Mesothelial cell of epicardium (in vitro differentiated cells): ENCODE measurements around the gene ADAMTS17. TPM values are rescaled to one million over a fixed set of nuclear protein-coding genes. Genes with fewer than 3 reads are reported as not detected.

Source experiments
- DNase-seq, 2 experiments: peaks; one replicate each; pipeline ENCODE4 v3.0.0; 2021; ENCODE audit warnings: low spot score in 2 of 2; ENCODE audit not compliant: unreplicated experiment in 2 of 2
- H3K27ac Mint-ChIP-seq: 2 replicates; pipeline ENCODE4 v1.8.0; 2021; ENCODE audit warnings: mixed read lengths
- H3K27me3 Mint-ChIP-seq: 2 replicates; pipeline ENCODE4 v1.8.0; 2021; ENCODE audit warnings: low read depth, mixed read lengths
- H3K36me3 Mint-ChIP-seq: 2 replicates; pipeline ENCODE4 v1.8.0; 2021; ENCODE audit warnings: mixed read lengths
- H3K4me1 Mint-ChIP-seq: 2 replicates; pipeline ENCODE4 v1.8.0; 2021; ENCODE audit warnings: mixed read lengths
- H3K4me3 Mint-ChIP-seq: 2 replicates; pipeline ENCODE4 v1.8.0; 2021; ENCODE audit warnings: mild to moderate bottlenecking, moderate library complexity, mixed read lengths
- H3K9me3 Mint-ChIP-seq: 2 replicates; pipeline ENCODE4 v1.8.0; 2021; ENCODE audit warnings: mixed read lengths
- total RNA-seq: library from RNA; stranded (reverse); gene quantifications from 3 replicates; pipeline ENCODE4 v1.2.1, GENCODE V29; 2021
- TF ChIP-seq, protein P1 (sequence below): fragments of 200-600 bp; sonication (generic); IDR thresholded peaks from one replicate; pipeline ENCODE4 v1.5.0; 2021; ENCODE audit warnings: antibody characterized with exemption; ENCODE audit not compliant: unreplicated experiment

Gene ADAMTS17
- total RNA-seq, 1 donor from 2014 or later: 39.4 TPM

DNA sequence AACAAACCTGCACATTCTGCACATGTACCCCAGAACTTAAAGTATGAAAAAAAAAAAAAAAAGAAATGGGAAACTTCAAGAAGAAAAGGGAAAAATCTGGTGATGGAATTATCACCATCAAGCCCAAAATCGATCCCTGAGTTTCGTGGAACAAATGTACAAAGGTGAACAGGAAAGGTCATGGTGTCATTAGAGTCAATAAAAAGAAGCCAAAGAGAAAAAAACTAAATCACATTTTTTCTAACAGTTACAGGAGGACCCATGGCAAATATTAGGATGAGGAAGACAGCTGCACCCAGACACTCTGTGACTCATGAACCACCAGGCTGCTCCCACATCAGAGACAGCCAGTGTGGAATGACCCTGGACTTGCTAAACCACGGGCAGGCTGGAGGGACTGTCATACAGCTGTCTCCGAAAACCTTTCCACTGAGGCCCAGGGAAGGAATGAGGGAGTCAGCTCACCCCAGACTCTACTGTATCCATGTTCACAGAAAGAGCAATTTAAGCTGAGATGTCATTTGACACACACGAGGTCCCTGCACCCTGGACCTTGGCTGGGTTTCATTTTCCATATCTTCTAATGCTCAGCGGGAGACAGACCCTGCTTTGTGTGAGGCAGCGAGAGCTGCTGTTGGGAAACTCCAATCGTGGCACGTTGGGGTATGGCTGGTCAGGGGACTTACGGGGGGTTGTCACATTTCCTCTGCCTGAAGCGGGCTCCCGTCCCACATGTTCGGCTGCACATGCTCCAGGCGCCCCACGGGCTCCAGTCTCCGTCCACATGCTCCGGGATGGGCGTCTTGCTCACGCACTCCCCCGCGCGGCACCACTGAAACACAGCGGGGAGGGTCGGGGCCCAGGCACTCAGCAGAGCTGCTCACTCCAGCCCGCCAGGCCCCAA, 210.2 kb downstream of the ADAMTS17 start:
- no peak overlapping the region for H3K27ac Mint-ChIP-seq
- H3K4me3 Mint-ChIP-seq: no peak overlapping the region

DNA sequence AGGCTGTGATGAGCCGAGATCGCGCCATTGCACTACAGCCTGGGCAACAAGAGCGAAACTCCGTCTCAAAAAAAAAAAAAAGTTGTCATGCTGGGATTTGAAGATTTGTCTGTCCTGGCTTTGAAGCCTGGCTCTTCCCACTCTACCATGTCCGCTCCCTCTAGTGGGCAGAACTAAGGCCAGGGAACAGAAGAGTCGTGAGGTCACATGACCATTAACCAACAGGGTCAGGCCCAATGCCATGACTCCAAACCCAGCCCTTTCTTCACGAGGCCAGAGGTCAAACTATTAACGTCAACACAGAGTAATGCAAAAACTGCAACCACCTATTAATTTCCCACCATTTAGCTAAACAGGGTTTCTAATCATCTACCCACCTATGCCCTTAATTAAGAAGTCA, 212.1 kb downstream of the ADAMTS17 start:
- H3K4me3 Mint-ChIP-seq: no peak overlapping the region
- no peak overlapping the region for H3K27ac Mint-ChIP-seq
- DNase-seq: no peak
- no peaks in the 10 kb centered on the region for H3K27me3 Mint-ChIP-seq
- TF ChIP-seq, protein P1, sequence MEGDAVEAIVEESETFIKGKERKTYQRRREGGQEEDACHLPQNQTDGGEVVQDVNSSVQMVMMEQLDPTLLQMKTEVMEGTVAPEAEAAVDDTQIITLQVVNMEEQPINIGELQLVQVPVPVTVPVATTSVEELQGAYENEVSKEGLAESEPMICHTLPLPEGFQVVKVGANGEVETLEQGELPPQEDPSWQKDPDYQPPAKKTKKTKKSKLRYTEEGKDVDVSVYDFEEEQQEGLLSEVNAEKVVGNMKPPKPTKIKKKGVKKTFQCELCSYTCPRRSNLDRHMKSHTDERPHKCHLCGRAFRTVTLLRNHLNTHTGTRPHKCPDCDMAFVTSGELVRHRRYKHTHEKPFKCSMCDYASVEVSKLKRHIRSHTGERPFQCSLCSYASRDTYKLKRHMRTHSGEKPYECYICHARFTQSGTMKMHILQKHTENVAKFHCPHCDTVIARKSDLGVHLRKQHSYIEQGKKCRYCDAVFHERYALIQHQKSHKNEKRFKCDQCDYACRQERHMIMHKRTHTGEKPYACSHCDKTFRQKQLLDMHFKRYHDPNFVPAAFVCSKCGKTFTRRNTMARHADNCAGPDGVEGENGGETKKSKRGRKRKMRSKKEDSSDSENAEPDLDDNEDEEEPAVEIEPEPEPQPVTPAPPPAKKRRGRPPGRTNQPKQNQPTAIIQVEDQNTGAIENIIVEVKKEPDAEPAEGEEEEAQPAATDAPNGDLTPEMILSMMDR: no peak
- no peaks in the 10 kb centered on the region for H3K9me3 Mint-ChIP-seq
- H3K36me3 Mint-ChIP-seq: peaks cover 37% of the 10 kb centered on the region
- H3K4me1 Mint-ChIP-seq: peaks cover 21% of the 10 kb centered on the region

More for the DNA sequence above, 210.2 kb downstream of the ADAMTS17 start:
- Mint-ChIP-seq H3K4me1 (peaks cover 9% of the 10 kb centered on the region), H3K36me3 (peaks cover 51% of the 10 kb centered on the region), H3K9me3 (peaks cover 12% of the 10 kb centered on the region), H3K27me3 (no peaks in the 10 kb centered on the region)
- TF ChIP-seq, protein P1: no peak
- DNase-seq: peak in 1 of 2 experiments; percentile 48

DNA sequence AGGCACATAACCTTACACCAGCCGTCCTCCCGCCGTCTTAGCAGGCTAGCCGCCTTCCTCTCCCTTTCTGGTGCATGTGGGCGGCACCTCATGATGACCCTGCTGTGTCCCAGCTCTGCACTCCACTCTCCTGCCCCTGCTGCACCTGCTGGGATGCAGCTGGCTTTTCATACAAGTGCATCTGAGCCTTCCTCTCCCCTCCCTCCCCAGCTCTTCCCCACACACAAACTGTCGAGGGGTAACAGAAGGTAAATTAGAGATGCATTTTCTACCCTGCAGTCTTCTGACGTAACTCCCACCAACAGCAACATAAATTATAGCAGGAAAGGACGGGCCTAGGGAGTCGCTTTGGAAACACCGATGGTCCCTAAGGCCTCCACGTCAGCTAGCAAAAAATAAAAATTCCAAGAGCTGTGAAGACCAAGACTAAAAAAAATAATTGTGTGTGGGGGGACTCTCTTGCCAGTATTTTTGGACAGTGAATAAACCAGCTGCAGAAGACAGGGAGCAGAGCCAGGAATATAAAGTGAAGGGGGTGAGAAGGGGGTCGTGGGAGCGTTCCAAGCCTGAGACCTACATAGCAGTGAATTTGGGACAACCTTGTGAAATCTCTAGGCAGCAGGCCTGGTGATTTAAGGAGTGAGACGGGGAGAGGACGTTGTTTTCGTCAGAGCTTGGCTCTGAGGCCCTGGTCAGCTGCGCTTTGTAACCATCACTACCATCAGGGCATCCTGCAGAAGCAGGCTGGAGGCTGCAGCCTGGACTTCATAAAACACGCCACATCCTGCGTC, 216.2 kb downstream of the ADAMTS17 start:
- no peak for DNase-seq
- no peak overlapping the region for H3K4me3 Mint-ChIP-seq
- H3K27ac Mint-ChIP-seq: peak overlapping the region; percentile 67
- TF ChIP-seq, protein P1: no peak
- peaks cover 37% of the 10 kb centered on the region for H3K36me3 Mint-ChIP-seq
- no peaks in the 10 kb centered on the region for H3K27me3 Mint-ChIP-seq
- peaks cover 17% of the 10 kb centered on the region for H3K4me1 Mint-ChIP-seq
- peaks cover 15% of the 10 kb centered on the region for H3K9me3 Mint-ChIP-seq

DNA sequence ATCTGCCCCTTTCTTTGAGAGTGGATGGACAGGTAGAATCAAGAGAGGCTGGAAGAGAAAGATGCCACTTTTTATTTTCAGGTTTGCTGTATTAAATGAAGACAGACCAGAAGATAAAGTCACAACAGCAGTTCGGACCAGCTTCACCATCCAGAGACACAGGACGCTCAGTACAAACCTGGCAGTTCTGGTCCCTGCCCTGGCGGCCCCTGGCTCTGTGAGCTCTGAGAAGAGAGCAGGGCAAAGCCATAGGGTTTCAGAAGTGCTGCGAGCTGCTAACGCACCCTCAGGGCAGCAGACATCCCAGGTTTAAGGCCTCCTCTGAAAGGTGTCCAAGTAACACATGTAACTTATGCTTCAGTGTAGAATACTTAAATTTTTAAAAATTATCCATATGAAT, 216.8 kb downstream of the ADAMTS17 start:
- Mint-ChIP-seq H3K4me3 (no peak overlapping the region), H3K27ac (no peak overlapping the region), H3K9me3 (peaks cover 17% of the 10 kb centered on the region), H3K4me1 (peaks cover 17% of the 10 kb centered on the region), H3K27me3 (no peaks in the 10 kb centered on the region), H3K36me3 (peaks cover 41% of the 10 kb centered on the region)
- no peak for DNase-seq
- TF ChIP-seq, protein P1: no peak

DNA sequence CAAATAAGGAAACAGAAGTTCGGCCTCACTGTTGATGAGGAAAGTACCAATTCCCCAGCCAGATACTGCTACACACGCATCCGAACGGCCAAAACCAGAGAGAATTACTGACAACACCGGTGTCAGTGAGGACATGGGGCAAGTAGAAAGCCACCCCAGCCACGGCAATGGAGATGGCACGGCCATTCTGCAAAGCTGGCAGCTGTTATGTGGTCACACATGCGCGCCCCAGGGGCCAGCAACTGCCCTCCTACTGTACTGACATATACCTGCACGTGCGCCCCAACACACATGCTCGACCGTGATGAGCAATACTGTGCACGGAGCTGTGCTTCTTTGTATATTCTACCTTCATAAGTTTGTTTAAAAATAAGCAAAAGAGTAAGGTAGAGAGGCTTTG, 217.4 kb downstream of the ADAMTS17 start:
- Mint-ChIP-seq H3K27ac (no peak overlapping the region), H3K9me3 (peaks cover 23% of the 10 kb centered on the region), H3K27me3 (no peaks in the 10 kb centered on the region), H3K4me3 (no peak overlapping the region), H3K4me1 (peaks cover 17% of the 10 kb centered on the region), H3K36me3 (peaks cover 44% of the 10 kb centered on the region)
- TF ChIP-seq, protein P1: no peak
- DNase-seq: no peak
